Vagina (tissue), 2 donors: ENCODE measurements around the gene FHIT. TPM values are rescaled to one million over a fixed set of nuclear protein-coding genes. Genes with fewer than 3 reads are reported as not detected.

Source experiments
- DNase-seq, 2 donors: peaks; one replicate each; pipeline ENCODE4 v3.0.0-alpha.2; 2017; ENCODE audit errors: extremely low spot score in 2 of 2
- H3K27ac ChIP-seq: fragments of 200-600 bp; sonication (generic); one replicate; pipeline ENCODE4 v1.5.1; 2019
- H3K27me3 ChIP-seq: fragments of 200-600 bp; sonication (generic); one replicate; pipeline ENCODE4 v1.5.1; 2019
- H3K36me3 ChIP-seq, 2 donors: fragments of 200-600 bp; sonication (generic); one replicate each; pipeline ENCODE4 v1.5.1; 2017 to 2019
- H3K4me1 ChIP-seq: fragments of 200-600 bp; sonication (generic); one replicate; pipeline ENCODE4 v1.5.1; 2019
- H3K4me3 ChIP-seq, 2 donors: fragments of 200-600 bp; sonication (generic); 1 replicate in 1 of 2; 2 replicates in 1 of 2; pipeline ENCODE4 v1.5.1; 2016 to 2019
- H3K9me3 ChIP-seq: fragments of 200-600 bp; sonication (generic); one replicate; pipeline ENCODE4 v1.5.1; 2019
- POLR2A ChIP-seq, 2 donors: fragments of 450-650 bp; IDR thresholded peaks; one replicate each; pipeline ENCODE4 v1.6.1; 2017; ENCODE audit warnings: antibody characterized with exemption in 2 of 2, mild to moderate bottlenecking in 2 of 2, moderate library complexity in 2 of 2
- POLR2AphosphoS5 ChIP-seq, 2 donors: sonication (generic); formaldehyde crosslinking; IDR thresholded peaks; one replicate each; pipeline ENCODE4 v1.9.0; 2017; ENCODE audit warnings: antibody characterized with exemption in 2 of 2, mild to moderate bottlenecking in 2 of 2, low read depth in 1 of 2; ENCODE audit not compliant: insufficient read depth in 1 of 2
- intact Hi-C: fragments of 100-400 bp; cut with DNase I; formaldehyde crosslinking; loops from one replicate; pipeline ENCODE4 v1.15.1; 2023
- total RNA-seq: library from RNA; depleted of rRNA; stranded (reverse); fragments of >200 nt; gene quantifications from one replicate; pipeline ENCODE4 v1.2.3, GENCODE V29; 2016
- TF ChIP-seq, protein P1 (sequence below), 3 experiments: fragments of 450-650 bp in 2 of 3; fragments of 200-600 bp in 1 of 3; sonication (generic) in 1 of 3; IDR thresholded peaks; one replicate each; pipeline ENCODE4 v1.5.1; 2017 to 2019; ENCODE audit warnings: antibody characterized with exemption in 3 of 3, mild to moderate bottlenecking in 2 of 3, moderate library complexity in 2 of 3

FHIT gene
- total RNA-seq, 1 donor from 2014 or later: 7.9 TPM

DNA sequence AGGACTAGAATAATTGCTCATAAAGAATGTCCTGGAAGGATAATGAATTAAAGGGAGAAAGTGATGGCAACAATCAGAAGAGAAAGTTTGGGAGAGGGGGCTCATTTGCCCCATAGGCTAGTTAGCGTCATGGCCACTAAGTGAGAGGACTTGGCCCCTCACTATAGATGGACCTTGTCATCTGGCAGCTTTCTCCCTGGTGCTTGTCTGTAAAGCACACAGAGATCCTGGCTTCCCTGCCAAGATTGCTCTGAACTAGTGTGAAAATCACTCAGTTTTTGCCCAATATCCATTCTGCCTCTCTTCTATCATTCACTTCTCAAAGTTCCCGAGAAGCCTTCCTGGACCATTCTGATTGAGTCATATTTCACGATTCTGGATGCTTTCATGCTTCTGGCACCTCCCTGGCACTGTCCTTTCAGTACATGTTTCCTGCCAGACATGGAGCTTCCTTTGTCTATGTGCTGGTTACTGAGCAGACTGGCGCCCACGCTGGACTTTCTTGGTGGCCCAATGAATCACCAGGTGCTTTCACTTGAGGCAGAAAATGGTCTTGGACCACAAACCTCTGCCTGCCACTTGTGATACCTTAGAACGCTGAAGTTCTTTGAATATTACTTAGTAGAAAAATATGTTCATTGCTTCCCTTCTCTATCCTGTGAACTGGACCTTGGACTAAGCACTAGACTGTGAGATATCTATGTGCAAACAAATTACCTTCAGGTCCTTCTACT is 1491.8 kb downstream of the FHIT start:
- no peaks in the 10 kb centered on the region for H3K4me1 ChIP-seq
- no peaks in the 10 kb centered on the region for H3K9me3 ChIP-seq
- no peaks in the 10 kb centered on the region for H3K36me3 ChIP-seq
- H3K27ac ChIP-seq: no peak overlapping the region
- intact Hi-C loops: no loop called here
- no peaks in the 10 kb centered on the region for H3K27me3 ChIP-seq
- no peak for TF ChIP-seq POLR2A (IDR thresholded peaks at IDR 0.05)
- no peak for TF ChIP-seq POLR2AphosphoS5 (IDR thresholded peaks at IDR 0.05; ENCODE audit: insufficient read depth in 1 of 2, low read depth in 1 of 2)
- H3K4me3 ChIP-seq: no peak overlapping the region
- DNase-seq: peak in 1 of 2 donors; percentile 37

DNA sequence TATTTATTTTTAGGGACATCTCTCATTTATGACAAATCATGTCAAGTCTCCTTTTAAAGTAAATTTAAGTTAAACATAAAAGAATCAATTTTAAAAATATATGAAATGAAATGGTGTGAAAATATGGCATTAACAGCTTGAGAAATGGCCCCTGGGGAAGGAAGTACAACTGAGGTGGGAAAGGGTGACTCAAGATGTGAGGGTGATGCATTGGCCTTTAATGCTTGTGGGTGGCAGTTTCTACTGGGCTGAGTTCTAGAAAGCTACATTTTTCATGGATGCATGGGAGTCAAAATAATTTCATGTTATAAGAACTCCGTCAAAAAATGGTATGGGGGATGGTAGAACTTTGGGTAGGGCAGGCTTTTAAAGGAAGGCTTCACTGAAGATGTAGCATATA is 1492.6 kb downstream of the FHIT start:
- no peaks in the 10 kb centered on the region for H3K9me3 ChIP-seq
- no peak overlapping the region for H3K27ac ChIP-seq
- intact Hi-C loops: no loop called here
- no peaks in the 10 kb centered on the region for H3K36me3 ChIP-seq
- peak in 1 of 2 donors; percentile 10 for DNase-seq
- no peaks in the 10 kb centered on the region for H3K27me3 ChIP-seq
- no peak overlapping the region for H3K4me3 ChIP-seq
- no peaks in the 10 kb centered on the region for H3K4me1 ChIP-seq
- TF ChIP-seq, protein P1, sequence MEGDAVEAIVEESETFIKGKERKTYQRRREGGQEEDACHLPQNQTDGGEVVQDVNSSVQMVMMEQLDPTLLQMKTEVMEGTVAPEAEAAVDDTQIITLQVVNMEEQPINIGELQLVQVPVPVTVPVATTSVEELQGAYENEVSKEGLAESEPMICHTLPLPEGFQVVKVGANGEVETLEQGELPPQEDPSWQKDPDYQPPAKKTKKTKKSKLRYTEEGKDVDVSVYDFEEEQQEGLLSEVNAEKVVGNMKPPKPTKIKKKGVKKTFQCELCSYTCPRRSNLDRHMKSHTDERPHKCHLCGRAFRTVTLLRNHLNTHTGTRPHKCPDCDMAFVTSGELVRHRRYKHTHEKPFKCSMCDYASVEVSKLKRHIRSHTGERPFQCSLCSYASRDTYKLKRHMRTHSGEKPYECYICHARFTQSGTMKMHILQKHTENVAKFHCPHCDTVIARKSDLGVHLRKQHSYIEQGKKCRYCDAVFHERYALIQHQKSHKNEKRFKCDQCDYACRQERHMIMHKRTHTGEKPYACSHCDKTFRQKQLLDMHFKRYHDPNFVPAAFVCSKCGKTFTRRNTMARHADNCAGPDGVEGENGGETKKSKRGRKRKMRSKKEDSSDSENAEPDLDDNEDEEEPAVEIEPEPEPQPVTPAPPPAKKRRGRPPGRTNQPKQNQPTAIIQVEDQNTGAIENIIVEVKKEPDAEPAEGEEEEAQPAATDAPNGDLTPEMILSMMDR (IDR thresholded peaks at IDR 0.05): no peak
- TF ChIP-seq POLR2AphosphoS5 (IDR thresholded peaks at IDR 0.05; ENCODE audit: insufficient read depth in 1 of 2, low read depth in 1 of 2) (no peak), POLR2A (IDR thresholded peaks at IDR 0.05) (no peak)

DNA sequence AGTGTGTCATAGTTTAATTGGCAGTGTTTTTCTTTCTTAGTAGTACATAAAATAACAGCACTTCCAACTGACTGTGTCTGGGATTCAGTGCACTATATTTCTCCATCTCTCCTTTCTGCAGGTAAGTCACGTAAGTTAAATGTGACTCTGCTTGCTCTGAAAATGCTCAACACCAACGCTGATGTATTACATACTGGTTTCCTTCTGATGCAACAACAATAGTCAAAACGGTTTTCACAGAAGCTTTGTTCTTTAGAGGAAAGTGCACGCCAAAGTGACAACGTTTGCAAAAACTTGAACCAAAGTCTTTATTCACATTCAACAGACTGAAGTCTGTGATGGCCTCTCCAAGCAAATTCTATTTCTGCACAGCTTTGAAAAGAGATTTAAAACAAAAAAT is 1494.3 kb downstream of the FHIT start:
- no peaks in the 10 kb centered on the region for H3K4me1 ChIP-seq
- intact Hi-C loops: no loop called here
- H3K36me3 ChIP-seq: no peaks in the 10 kb centered on the region

DNA sequence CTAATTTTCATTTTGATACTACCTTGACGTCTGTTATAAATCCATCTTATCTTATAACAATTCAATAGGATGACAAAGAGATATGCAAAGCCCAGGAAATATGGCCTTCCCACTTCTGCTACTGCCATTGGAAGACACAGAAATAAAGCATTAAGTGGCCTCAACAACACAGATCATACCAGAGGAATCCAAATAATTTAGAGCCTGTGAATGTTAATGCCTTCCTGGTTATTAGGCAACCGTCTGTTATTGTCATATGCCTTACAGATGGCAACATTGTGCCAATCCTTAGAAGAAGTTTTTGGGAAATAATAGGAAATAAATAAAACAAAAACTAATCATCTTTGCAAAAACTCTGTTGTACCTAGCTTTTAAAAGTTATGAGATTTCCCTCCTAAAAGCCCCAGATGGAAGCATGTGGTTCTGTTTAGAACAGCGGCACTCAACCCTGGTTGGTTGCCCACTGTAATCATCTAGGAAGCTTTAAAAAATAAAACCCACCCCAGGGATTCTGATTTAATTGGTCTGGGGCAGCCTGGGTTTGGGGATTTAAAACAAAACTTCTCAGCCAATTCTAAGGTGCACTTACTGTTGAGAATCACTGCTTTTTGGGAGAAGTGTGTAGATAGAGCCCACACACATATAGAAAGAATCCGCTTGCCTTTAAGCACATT is 1496.7 kb downstream of the FHIT start:
- Histone ChIP-seq H3K27me3 (no peaks in the 10 kb centered on the region), H3K4me1 (no peaks in the 10 kb centered on the region), H3K27ac (no peak overlapping the region), H3K36me3 (no peaks in the 10 kb centered on the region), H3K9me3 (no peaks in the 10 kb centered on the region), H3K4me3 (no peak overlapping the region)
- no peak for DNase-seq
- intact Hi-C loops: no loop called here
- TF ChIP-seq, protein P1 (IDR thresholded peaks at IDR 0.05): no peak
- no peak for TF ChIP-seq POLR2AphosphoS5 (IDR thresholded peaks at IDR 0.05; ENCODE audit: insufficient read depth in 1 of 2, low read depth in 1 of 2)
- no peak for TF ChIP-seq POLR2A (IDR thresholded peaks at IDR 0.05)

More for the DNA sequence above, 1494.3 kb downstream of the FHIT start:
- H3K27ac ChIP-seq: no peak overlapping the region
- no peak overlapping the region for H3K4me3 ChIP-seq
- DNase-seq: peak in 1 of 2 donors; percentile 13
- H3K27me3 ChIP-seq: no peaks in the 10 kb centered on the region
- no peaks in the 10 kb centered on the region for H3K9me3 ChIP-seq
- TF ChIP-seq, protein P1 (IDR thresholded peaks at IDR 0.05): no peak
- TF ChIP-seq POLR2A (IDR thresholded peaks at IDR 0.05) (no peak), POLR2AphosphoS5 (IDR thresholded peaks at IDR 0.05; ENCODE audit: insufficient read depth in 1 of 2, low read depth in 1 of 2) (no peak)

DNA sequence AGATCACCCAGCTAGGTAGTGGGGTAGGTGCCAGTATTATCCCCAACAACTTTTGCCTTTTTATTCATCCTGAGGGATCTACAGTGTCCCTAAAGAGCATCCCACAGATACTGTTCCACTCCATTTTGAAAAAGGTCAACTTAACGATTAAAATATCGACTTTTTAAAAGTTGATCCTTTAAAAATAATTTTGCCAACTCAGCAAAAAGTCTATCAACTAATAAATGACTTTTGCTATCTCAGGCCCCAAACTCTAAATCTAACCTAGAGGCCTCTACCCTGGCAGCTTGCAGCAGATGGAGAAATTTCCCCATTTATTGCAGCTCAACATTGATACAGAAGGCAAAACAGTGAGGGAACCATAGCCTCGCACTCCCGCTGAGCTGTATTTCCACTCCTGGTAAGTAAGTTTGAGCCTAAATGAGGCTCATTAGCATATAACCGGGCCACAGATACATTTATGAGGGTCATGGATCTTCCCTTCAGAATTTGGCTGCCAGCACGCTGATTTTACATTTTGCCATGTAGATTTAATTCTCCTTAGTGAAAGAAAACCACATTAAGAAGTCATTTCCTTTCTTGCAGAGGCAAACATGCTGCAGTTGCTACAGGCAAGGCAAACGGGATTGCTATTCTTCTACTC is 1497.3 kb downstream of the FHIT start:
- Histone ChIP-seq H3K27ac (no peak overlapping the region), H3K9me3 (no peaks in the 10 kb centered on the region), H3K4me1 (no peaks in the 10 kb centered on the region), H3K27me3 (no peaks in the 10 kb centered on the region), H3K4me3 (no peak overlapping the region), H3K36me3 (no peaks in the 10 kb centered on the region)
- intact Hi-C loops: no loop called here
- DNase-seq: peak in 1 of 2 donors; percentile 13
- TF ChIP-seq POLR2A (IDR thresholded peaks at IDR 0.05) (no peak), POLR2AphosphoS5 (IDR thresholded peaks at IDR 0.05; ENCODE audit: insufficient read depth in 1 of 2, low read depth in 1 of 2) (no peak)
- TF ChIP-seq, protein P1 (IDR thresholded peaks at IDR 0.05): no peak
